HUDEP-2 (cell line): ENCODE data around the gene PEX16.

Experiments used
- DNase-seq, 76 experiments: peaks; one replicate each; lab custom pipeline; 2025; ENCODE audit not compliant: unreplicated experiment in 76 of 76; lab: John Stamatoyannopoulos, UW

PEX16 gene

DNA sequence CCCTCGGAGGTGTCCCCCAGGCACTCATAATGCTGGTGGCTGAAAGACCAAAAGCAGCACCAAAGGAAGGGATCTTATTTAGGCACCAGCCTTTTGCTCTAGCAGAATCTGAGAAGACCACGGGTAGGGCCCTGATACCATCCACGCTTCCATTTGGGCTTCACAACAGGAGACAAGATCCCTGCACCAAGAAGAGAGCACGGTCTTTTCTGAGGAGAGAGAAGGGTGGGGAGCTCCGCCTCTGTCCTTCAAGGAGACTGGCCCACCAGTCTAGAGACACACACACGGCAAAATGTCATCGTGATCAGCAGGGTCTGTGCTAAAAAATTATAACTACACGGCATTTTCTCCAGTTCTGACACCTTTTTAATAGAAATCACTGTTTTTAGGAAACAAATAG is 14.5 kb upstream of the PEX16 start:
- no peak for DNase-seq

DNA sequence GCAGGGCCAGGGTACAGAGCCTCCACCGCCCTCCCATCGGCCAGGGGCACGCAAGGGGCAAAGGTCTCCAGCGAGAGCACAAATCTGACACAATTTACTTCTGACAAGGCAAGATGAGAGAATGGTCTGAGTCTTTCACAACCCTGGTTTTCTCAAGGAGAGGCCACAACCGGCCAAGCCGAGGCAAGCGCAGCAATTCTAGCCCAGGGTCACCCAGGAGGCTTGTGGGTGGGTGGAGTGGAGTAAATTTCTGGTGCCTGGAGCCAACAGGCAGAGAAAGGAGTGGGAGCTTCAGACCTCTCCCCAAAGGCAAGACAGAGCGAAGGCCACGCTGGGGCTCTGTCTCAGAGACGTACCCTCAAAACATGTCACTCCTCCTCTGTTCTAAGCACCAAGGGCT is 14.1 kb upstream of the PEX16 start:
- DNase-seq = no peak

GRCh38 chr11:45930951-45931570 is 13.4 kb upstream of the PEX16 start:
- DNase-seq = no peak

- peak in 40 of 76 experiments; percentile 2 to 67 (median 28) for DNase-seq
Measured at GRCh38 chr11:45930031-45930794, 12.5 kb upstream of the PEX16 start.

DNA sequence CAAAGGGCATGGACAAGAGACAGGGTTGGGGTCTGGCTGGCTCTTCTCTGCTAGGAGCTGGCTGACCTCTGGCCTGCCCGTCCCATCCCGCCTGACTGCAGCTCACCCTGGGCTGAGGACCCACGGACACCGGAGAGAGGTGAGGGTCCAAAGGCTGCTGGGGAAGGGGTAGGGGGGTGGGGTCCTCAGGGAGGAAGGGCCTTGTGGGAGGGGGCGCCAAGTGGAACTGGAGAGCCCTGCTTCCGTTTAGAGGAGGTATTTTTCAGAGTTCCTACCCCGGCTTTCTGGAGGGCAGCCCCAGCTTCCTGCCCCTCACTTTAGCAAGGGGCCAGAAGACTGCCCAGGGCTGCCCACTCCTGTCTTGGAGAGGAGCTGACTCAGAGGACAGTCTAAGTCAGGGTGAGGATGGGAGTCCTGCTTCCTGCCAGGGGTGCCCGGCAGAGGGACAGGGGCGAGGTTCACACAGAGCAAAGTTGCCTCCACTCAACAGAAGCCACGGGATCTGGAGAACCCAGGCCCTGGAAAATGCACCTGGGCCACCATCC is 11.9 kb upstream of the PEX16 start:
- DNase-seq = peak in 3 of 76 experiments; percentile 38 to 49 (median 42)

DNA sequence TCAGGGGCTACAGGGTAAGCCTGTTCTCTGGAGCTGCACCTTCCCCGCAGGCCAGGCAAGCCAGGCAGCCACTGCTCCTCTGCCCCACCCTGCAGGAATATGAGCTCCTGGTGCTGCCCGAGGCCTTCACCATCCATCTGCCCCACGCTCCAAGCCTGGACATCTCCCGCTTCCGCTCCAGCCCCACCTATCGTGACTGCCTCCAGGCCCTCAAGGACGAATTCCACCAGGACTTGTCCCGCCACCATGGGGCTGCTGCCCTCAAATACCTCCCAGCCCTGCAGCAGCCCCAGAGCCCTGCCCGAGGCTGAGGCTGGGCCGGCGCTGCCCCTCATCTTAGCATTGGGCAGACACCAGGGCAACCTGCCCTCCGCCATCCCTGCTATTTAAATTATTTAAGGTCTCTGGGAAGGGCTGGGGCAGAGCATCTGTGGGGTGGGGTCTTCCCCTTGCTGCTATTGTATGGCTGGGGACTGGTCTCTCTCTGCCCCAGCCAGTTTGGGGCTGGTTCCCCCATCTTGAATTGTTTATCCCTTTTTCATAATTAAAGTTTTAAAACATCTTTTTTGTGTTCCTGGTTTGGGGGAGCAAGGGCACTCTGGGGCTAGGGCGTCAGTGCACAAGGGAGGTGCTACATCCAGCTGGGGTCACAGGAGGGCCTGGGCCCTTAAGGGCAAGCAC is 11.0 kb upstream of the PEX16 start:
- DNase-seq = no peak

DNA sequence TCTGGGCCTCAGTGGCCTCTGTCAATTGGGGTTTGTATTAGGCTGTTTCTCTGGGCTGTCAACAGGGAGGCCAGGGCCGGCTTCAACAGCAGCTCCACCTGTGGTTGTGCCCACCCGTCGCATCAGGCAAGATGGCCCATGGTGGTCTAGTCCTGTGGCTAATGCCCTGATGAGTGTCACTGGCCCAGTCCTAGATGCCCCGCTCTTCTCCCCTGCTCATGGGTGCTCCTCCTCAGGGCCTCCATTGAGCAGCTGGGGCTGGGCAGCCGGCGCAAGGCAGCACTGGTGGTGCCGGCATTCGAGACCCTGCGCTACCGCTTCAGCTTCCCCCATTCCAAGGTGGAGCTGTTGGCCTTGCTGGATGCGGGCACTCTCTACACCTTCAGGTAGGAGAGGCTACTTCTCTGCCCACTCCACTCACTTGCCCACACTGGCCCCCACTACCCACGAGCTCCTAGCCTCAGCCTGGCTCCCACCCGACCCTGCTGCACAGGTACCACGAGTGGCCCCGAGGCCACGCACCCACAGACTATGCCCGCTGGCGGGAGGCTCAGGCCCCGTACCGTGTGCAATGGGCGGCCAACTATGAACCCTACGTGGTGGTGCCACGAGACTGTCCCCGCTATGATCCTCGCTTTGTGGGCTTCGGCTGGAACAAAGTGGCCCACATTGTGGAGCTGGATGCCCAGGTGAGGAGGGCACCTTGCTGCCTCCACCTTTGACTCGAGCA is 10.2 kb upstream of the PEX16 start:
- no peak for DNase-seq

DNA sequence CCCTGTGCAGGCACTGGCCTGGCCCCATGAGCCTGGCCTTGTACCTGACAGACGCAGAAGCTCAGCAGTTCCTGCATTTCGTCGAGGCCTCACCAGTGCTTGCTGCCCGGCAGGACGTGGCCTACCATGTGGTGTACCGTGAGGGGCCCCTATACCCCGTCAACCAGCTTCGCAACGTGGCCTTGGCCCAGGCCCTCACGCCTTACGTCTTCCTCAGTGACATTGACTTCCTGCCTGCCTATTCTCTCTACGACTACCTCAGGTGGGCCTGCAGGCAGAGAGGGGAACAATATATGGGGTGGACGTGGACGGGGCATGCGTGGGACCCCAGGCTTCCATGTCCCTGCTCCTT is 9.6 kb upstream of the PEX16 start:
- DNase-seq = no peak

- no peak for DNase-seq
Measured at GRCh38 chr11:45926536-45927331, 9.1 kb upstream of the PEX16 start.

GRCh38 chr11:45926001-45926401 is 8.3 kb upstream of the PEX16 start:
- DNase-seq = no peak

DNA sequence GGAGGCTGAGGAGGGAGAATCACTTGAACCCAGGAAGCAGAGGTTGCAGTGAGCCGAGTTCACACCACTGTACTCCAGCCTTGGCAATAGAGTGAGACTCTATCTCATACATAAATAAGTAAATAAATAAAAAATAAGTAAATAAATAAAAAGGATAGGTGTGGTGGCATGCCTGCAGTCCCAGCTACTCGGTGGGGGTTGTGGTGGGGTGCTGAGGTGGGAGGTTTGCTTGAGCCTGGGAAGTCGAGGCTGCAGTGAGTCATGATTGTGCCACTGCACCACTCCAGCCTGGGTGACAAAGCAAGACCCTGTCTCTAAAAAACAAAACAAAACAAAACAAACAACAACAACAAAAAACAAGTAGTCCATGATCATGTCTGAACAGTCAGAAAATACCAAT is 7.9 kb upstream of the PEX16 start:
- no peak for DNase-seq

- no peak for DNase-seq
Measured at GRCh38 chr11:45924927-45925326, 7.2 kb upstream of the PEX16 start.

- no peak for DNase-seq
Measured at GRCh38 chr11:45924036-45924915, 6.6 kb upstream of the PEX16 start.

DNA sequence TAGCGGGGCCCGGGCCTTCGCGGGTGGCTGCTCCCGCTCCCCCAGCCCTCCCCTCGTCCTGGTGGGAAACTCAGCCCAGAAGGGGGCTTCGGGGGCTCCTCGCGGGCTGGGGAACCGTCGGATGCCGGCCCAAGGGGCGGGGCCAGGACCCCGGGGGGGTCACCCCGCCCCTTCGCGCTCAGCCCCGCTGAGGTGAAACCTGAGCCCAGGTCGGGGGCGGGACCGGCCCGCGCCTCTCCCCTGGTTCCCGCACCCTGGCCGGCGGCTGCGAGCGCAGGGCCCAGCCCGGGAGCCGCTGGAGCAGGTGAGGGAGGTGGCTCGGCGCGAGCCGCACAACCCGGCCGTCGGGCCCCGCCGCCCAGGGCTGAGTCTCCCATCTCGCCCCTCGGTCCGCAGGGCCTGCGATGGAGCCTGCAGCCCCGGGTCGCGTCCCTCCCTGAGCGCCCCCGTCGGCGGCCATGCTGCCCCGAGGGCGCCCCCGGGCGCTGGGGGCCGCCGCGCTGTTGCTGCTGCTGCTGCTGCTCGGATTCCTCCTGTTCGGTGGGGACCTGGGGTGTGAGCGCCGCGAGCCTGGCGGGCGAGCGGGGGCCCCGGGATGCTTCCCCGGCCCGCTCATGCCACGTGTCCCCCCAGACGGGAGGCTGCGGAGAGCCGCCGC is 4.9 kb upstream of the PEX16 start, which contains the start of gene LARGE2:
Gene LARGE2 (plus strand): TSS at position 232 of the 658 bp plus-strand sequence. CDS start 227 bp downstream, at position 459.
- DNase-seq = no peak

GRCh38 chr11:45921561-45922424 is 4.1 kb upstream of the PEX16 start:
- DNase-seq = no peak

DNA sequence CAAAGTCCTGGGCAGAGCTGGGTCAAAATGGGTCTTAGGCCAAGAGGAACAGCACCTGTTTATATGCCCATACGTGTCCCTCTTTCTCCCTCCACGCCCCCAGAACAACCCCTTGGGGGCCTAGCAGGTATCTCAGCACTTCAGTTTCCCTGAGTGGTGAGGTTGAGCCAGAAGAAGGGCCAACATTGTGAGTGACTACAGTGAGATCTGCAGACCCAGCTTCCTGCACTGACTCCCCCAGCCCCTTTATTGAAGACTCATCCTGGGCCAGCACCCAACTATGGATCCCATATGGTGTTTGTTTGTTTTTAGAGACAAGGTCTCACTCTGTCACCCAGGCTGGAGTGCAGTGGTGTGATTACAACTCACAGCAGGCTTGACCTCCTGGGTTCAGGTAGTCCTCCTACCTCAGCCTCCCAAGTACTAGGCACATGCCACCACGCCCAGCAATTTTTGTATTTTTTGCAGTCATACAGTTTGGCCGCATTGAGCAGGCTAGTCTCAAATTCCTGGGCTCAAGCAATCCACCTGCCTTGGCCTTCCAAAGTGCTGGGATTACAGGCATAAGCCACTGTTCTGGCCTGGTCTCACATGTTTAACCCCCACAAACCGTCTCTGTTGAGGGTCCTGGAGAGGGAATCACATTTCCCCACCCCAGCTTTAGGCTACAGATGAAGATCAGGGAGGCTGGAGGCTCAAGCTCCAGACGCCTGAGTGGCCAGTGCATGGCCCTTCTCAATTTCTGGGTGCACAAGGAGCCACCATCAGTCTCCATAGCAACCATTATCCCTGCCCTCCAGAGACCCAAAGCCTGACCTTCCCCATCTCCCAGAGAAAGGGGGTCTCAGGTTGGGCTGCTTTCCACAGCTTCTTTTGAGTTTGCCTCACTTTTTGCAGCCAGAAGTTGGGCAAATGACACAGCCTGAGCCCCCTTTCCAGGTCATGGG is 3.1 kb upstream of the PEX16 start:
- no peak for DNase-seq
